HepG2 (cell line): Measurements from ENCODE around the gene CORO7. TPM values are rescaled to one million over a fixed set of nuclear protein-coding genes. Genes with fewer than 3 reads are reported as not detected.

ENCODE experiments used
- CBX2 ChIP-seq, 2 experiments: fragments of 200-600 bp in 1 of 2; sonication (generic); formaldehyde crosslinking in 1 of 2; IDR thresholded peaks; 2 replicates each; pipeline versions ENCODE4 v1.7.0 to v1.8.1; 2018 to 2022; ENCODE audit warnings: low read depth in 2 of 2, low read length in 1 of 2, mild to moderate bottlenecking in 1 of 2, missing genetic modification reagents in 1 of 2
- DMAP1 ChIP-seq: IDR thresholded peaks from 2 replicates; pipeline ENCODE4 v1.6.1; 2016
- FOXA3 ChIP-seq: IDR thresholded peaks from 2 replicates; pipeline ENCODE4 v1.6.1; 2016; ENCODE audit warnings: missing genetic modification reagents, missing compliant biosample characterization
- KLF11 ChIP-seq: IDR thresholded peaks from 2 replicates; pipeline ENCODE4 v1.6.1; 2016; ENCODE audit warnings: missing compliant biosample characterization
- MXD1 ChIP-seq: sonication (generic); formaldehyde crosslinking; IDR thresholded peaks from 2 replicates; pipeline ENCODE4 v1.4.0; 2020; ENCODE audit warnings: mild to moderate bottlenecking, missing genetic modification reagents
- MXD4 ChIP-seq: IDR thresholded peaks from 2 replicates; pipeline ENCODE4 v1.6.1; 2016; ENCODE audit warnings: mild to moderate bottlenecking, missing biosample characterization, missing genetic modification reagents
- RNF2 ChIP-seq: fragments of 450-650 bp; conservative IDR thresholded peaks from 2 replicates; pipeline ENCODE4 v1.6.1; 2016; ENCODE audit warnings: low read depth
- U2AF1 ChIP-seq: fragments of 200-400 bp; formaldehyde crosslinking; optimal IDR thresholded peaks from 2 replicates; pipeline ENCODE3; 2017; ENCODE audit warnings: mild to moderate bottlenecking, low read depth, low read length
- ZBTB20 ChIP-seq: sonication (generic); formaldehyde crosslinking; IDR thresholded peaks from 2 replicates; pipeline ENCODE4 v1.8.1; 2023; ENCODE audit warnings: missing genetic modification reagents, low read depth, mild to moderate bottlenecking, borderline replicate concordance
- ZHX1 ChIP-seq: sonication (generic); formaldehyde crosslinking; IDR thresholded peaks from 2 replicates; pipeline ENCODE4 v1.8.1; 2022; ENCODE audit warnings: low read depth, mild to moderate bottlenecking, missing genetic modification reagents
- ZNF264 ChIP-seq: sonication (generic); formaldehyde crosslinking; IDR thresholded peaks from 2 replicates; pipeline ENCODE4 v1.4.0; 2020; ENCODE audit warnings: missing genetic modification reagents
- ZNF281 ChIP-seq: sonication (generic); formaldehyde crosslinking; IDR thresholded peaks from 2 replicates; pipeline ENCODE4 v1.4.0; 2020; ENCODE audit warnings: missing genetic modification reagents, borderline replicate concordance
- ZNF589 ChIP-seq: sonication (generic); formaldehyde crosslinking; conservative IDR thresholded peaks from 2 replicates; pipeline ENCODE4 v1.8.0; 2022; ENCODE audit warnings: mild to moderate bottlenecking, moderate library complexity, missing genetic modification reagents
- polyA plus RNA-seq, 8 experiments: library from polyadenylated mRNA; depleted of rRNA in 3 of 8; stranded (reverse) in 7 of 8; unstranded in 1 of 8; fragments of >200 nt; fragmentation: Illumina TruSeq in 4 of 8; extraction: Trizol in 4 of 8; gene quantifications; 2 replicates each; pipeline versions ENCODE4 v1.2.1 to v1.2.3, GENCODE V29; 2011 to 2016; ENCODE audit warnings: low read depth in 4 of 8, missing spikeins in 1 of 8, mixed read lengths in 1 of 8; ENCODE audit not compliant: insufficient read depth in 1 of 8
- total RNA-seq, 5 experiments: library from RNA; depleted of rRNA; stranded (reverse); fragments of >200 nt; fragmentation: Illumina TruSeq; extraction: Trizol; gene quantifications; 2 replicates each; pipeline ENCODE4 v1.2.3, GENCODE V29; 2016; ENCODE audit warnings: low read depth in 1 of 5
- TF ChIP-seq, protein P1 (sequence below): IDR thresholded peaks from 2 replicates; pipeline ENCODE4 v1.6.1; 2016; ENCODE audit warnings: missing genetic modification reagents, missing compliant biosample characterization
- TF ChIP-seq, protein P2 (sequence below): IDR thresholded peaks from 2 replicates; pipeline ENCODE4 v1.6.1; 2016; ENCODE audit warnings: low read depth
- TF ChIP-seq, protein P3 (sequence below), 2 experiments: fragments of 450-650 bp in 1 of 2; sonication (generic) in 1 of 2; formaldehyde crosslinking; IDR thresholded peaks; 2 replicates each; pipeline versions ENCODE4 v1.5.0 to v1.8.0; 2020 to 2022; ENCODE audit warnings: mild to moderate bottlenecking in 1 of 2, missing genetic modification reagents in 1 of 2

Gene CORO7
- total and polyA plus RNA-seq, 2 of the 13 experiments (the other 11 are each of a cell fraction or from before 2014, with no cell fraction given), result 9.9 to 14.3 TPM

DNA sequence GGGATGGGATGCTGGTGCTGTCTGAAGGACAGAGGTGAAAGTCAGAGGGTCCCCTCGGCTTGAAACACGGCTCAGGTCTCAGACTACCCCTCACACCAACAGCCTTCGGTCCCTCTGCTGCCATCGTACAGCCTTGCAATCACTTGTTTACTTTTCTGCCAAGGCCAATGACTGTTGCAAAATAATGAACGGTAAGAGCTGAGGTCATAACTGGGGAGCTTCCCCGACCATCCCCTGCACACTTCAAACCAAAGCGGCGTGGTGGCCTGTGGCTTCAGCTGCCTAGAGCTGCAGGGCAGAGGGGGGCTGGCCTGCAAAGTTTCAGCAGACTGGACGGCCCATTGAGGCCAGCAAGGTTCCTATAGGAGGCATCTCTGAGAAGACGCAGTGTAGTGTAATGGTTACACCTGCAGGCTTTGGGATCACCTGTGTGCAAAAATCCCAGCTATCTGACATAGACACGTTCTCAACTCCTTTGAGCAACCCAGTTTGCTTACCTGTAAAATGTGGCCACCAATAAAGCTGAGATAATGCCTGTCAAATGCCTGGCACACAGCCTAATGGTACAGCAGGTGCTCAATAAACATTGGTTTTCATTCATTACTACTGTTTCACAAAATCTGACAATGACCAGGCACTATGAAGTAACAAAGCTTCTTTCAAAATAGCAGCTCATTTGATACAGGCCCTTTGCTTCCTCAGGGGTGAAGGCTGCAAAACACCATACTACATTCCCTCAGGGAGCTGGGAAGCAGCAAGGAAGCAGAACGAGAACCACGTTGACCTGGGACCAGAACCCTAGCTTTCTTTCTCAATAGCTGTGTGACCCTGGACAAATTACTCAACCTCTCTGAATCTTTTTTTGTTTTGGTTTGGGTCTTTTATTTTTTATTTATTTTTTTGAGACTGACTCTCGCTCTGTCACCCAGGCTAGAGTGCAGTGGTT is 70.3 kb downstream of the CORO7 start (continued):
- TF ChIP-seq U2AF1 (no peak), ZBTB20 (CRISPR knock-in tag) (no peak), CBX2 (IDR thresholded peaks at IDR 0.05; ENCODE audit: low read depth, low read length) (no peak), CBX2 (CRISPR knock-in tag; IDR thresholded peaks at IDR 0.05; ENCODE audit: low read depth) (no peak), ZHX1 (CRISPR knock-in tag) (peak; percentile 61), KLF11 (CRISPR knock-in tag) (peak; percentile 73; the same call in 1 of the 2 replicates), ZNF281 (CRISPR knock-in tag) (peak; percentile 52; the same call in 1 of the 2 replicates), ZNF589 (CRISPR knock-in tag) (peak; percentile 76; the same call in 1 of the 2 replicates), FOXA3 (CRISPR knock-in tag) (peak; percentile 99), MXD1 (CRISPR knock-in tag) (peak; percentile 56; the same call in 1 of the 2 replicates), ZNF264 (CRISPR knock-in tag) (peak; percentile 72; the same call in 1 of the 2 replicates), DMAP1 (CRISPR knock-in tag) (0 out of 2 replicates have a peak, but pooled peaks have one; percentile 26), RNF2 (no peak), MXD4 (CRISPR knock-in tag) (peak; percentile 70)
- TF ChIP-seq, protein P1, sequence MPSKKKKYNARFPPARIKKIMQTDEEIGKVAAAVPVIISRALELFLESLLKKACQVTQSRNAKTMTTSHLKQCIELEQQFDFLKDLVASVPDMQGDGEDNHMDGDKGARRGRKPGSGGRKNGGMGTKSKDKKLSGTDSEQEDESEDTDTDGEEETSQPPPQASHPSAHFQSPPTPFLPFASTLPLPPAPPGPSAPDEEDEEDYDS (CRISPR knock-in tag), result peak; percentile 49; the same call in 1 of the 2 replicates
- TF ChIP-seq, protein P2, sequence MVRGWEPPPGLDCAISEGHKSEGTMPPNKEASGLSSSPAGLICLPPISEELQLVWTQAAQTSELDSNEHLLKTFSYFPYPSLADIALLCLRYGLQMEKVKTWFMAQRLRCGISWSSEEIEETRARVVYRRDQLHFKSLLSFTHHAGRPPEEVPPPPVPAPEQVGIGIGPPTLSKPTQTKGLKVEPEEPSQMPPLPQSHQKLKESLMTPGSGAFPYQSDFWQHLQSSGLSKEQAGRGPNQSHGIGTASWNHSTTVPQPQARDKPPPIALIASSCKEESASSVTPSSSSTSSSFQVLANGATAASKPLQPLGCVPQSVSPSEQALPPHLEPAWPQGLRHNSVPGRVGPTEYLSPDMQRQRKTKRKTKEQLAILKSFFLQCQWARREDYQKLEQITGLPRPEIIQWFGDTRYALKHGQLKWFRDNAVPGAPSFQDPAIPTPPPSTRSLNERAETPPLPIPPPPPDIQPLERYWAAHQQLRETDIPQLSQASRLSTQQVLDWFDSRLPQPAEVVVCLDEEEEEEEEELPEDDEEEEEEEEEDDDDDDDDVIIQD (CRISPR knock-in tag), result no peak
- TF ChIP-seq, protein P3, sequence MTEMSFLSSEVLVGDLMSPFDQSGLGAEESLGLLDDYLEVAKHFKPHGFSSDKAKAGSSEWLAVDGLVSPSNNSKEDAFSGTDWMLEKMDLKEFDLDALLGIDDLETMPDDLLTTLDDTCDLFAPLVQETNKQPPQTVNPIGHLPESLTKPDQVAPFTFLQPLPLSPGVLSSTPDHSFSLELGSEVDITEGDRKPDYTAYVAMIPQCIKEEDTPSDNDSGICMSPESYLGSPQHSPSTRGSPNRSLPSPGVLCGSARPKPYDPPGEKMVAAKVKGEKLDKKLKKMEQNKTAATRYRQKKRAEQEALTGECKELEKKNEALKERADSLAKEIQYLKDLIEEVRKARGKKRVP (CRISPR knock-in tag; IDR thresholded peaks at IDR 0.05), result peak in 1 of 2 experiments; percentile 87; a peak in 2 of 4 replicates
